HG03108 (cell line): ENCODE results near the gene GRM1.
"Not testable (repeated sequence)": the region's sequence is repeated elsewhere in the genome, so short reads cannot be mapped to it uniquely, and the experiment has no call there.

Experiments
- ATAC-seq: cut with Tn5 transposase; IDR thresholded peaks from one replicate; pipeline ENCODE4 v1.9.1; 2021; ENCODE audit warnings: moderate library complexity; ENCODE audit not compliant: unreplicated experiment

Gene GRM1

GRCh38 chr6:146190581-146190980 is 161.7 kb downstream of the GRM1 start:
- ATAC-seq = no peak

- no peak for ATAC-seq
These were observed 162.3 kb downstream of the GRM1 start for GRCh38 chr6:146191166-146191565.

GRCh38 chr6:146191612-146192011 is 162.8 kb downstream of the GRM1 start:
- no peak for ATAC-seq

GRCh38 chr6:146194434-146194833 is 165.6 kb downstream of the GRM1 start:
- ATAC-seq = no peak

GRCh38 chr6:146200176-146200575 is 171.3 kb downstream of the GRM1 start:
- no peak for ATAC-seq

GRCh38 chr6:146202570-146202969 is 173.7 kb downstream of the GRM1 start:
- no peak for ATAC-seq

GRCh38 chr6:146209942-146210341 is 181.1 kb downstream of the GRM1 start:
- ATAC-seq = no peak

GRCh38 chr6:146210406-146211083 is 181.7 kb downstream of the GRM1 start:
- no peak for ATAC-seq

- ATAC-seq = peak; percentile 49
These were observed 182.8 kb downstream of the GRM1 start for GRCh38 chr6:146211646-146212045.

GRCh38 chr6:146212781-146213180 is 183.9 kb downstream of the GRM1 start:
- no peak for ATAC-seq

GRCh38 chr6:146219101-146219500 is 190.2 kb downstream of the GRM1 start:
- no peak for ATAC-seq

GRCh38 chr6:146224449-146224848 is 195.6 kb downstream of the GRM1 start:
- no peak for ATAC-seq

GRCh38 chr6:146224988-146225387 is 196.1 kb downstream of the GRM1 start:
- no peak for ATAC-seq

GRCh38 chr6:146240322-146240721 is 211.5 kb downstream of the GRM1 start:
- ATAC-seq = no peak

GRCh38 chr6:146240807-146241206 is 211.9 kb downstream of the GRM1 start:
- no peak for ATAC-seq

- ATAC-seq = not testable (repeated sequence)
These were observed 214.8 kb downstream of the GRM1 start for GRCh38 chr6:146243646-146244045.

- no peak for ATAC-seq
These were observed 215.8 kb downstream of the GRM1 start for GRCh38 chr6:146244630-146245143.

GRCh38 chr6:146246028-146246427 is 217.2 kb downstream of the GRM1 start:
- no peak for ATAC-seq

GRCh38 chr6:146253691-146254090 is 224.8 kb downstream of the GRM1 start:
- ATAC-seq = no peak

- no peak for ATAC-seq
These were observed 229.3 kb downstream of the GRM1 start for GRCh38 chr6:146258206-146258605.

GRCh38 chr6:146260886-146261285 is 232.0 kb downstream of the GRM1 start:
- ATAC-seq = no peak

GRCh38 chr6:146265056-146265455 is 236.2 kb downstream of the GRM1 start:
- ATAC-seq = no peak

GRCh38 chr6:146267447-146267846 is 238.6 kb downstream of the GRM1 start:
- ATAC-seq = no peak
